ENCODE data around the gene DYNC1LI2. TPM values are rescaled to one million over a fixed set of nuclear protein-coding genes. Genes with fewer than 3 reads are reported as not detected.

Gene DYNC1LI2
- total RNA-seq, 1 experiment from 2014 or later, result 92.8 TPM

GRCh38 chr16:66677179-66677578 is 74.2 kb downstream of the DYNC1LI2 start:
- Histone ChIP-seq H3K36me3 (ENCODE audit: control insufficient read depth in 1 of 2, insufficient read depth in 2 of 2, low read length in 2 of 2) (no peaks in the 10 kb centered on the region), H2AFZ (ENCODE audit: low read depth, low read length, poor library complexity, severe bottlenecking) (no peak overlapping the region), H3K9ac (ENCODE audit: low read length) (no peak overlapping the region), H3K27ac (ENCODE audit: low read depth, low read length) (no peak overlapping the region), H4K20me1 (ENCODE audit: insufficient read depth) (0 out of 2 replicates have a peak, but pooled peaks cover 3% of the 10 kb centered on the region), H3K4me3 (replicated peaks in 1 of 2; ENCODE audit: low read depth in 1 of 2, low read length in 2 of 2) (no peak overlapping the region), H3K4me2 (ENCODE audit: low read length) (no peak overlapping the region), H3K9me2 (ENCODE audit: insufficient read depth) (no peaks in the 10 kb centered on the region), H3K79me2 (ENCODE audit: insufficient read depth, low read length) (peaks cover 33% of the 10 kb centered on the region), H3K4me1 (ENCODE audit: control insufficient read depth in 1 of 2, insufficient read depth in 2 of 2, low read length in 2 of 2) (peaks cover 3 to 9% of the 10 kb centered on the region in 2 experiments; a peak in 3 of 4 replicates), H3K9me3 (ENCODE audit: control insufficient read depth in 1 of 2, insufficient read depth in 1 of 2, low read depth in 1 of 2, low read length in 2 of 2) (no peaks in the 10 kb centered on the region), H3K27me3 (ENCODE audit: insufficient read depth, low read length) (no peaks in the 10 kb centered on the region)
- ChIA-PET CTCF (no interaction called here), RAD21 (ENCODE audit: low non-redundant PET in 1 of 2, low total read pairs in 2 of 2, uncharacterized antibody in 2 of 2, unreplicated experiment in 2 of 2) (no interaction called here), POLR2A (no interaction called here)
- ATAC-seq, result no peak
- no peak for TF ChIP-seq ZNF274 (IDR thresholded peaks at IDR 0.05; ENCODE audit: low read depth, low read length)
- TF ChIP-seq EZH2 (IDR thresholded peaks at IDR 0.05), result no peak
- TF ChIP-seq, protein P1, sequence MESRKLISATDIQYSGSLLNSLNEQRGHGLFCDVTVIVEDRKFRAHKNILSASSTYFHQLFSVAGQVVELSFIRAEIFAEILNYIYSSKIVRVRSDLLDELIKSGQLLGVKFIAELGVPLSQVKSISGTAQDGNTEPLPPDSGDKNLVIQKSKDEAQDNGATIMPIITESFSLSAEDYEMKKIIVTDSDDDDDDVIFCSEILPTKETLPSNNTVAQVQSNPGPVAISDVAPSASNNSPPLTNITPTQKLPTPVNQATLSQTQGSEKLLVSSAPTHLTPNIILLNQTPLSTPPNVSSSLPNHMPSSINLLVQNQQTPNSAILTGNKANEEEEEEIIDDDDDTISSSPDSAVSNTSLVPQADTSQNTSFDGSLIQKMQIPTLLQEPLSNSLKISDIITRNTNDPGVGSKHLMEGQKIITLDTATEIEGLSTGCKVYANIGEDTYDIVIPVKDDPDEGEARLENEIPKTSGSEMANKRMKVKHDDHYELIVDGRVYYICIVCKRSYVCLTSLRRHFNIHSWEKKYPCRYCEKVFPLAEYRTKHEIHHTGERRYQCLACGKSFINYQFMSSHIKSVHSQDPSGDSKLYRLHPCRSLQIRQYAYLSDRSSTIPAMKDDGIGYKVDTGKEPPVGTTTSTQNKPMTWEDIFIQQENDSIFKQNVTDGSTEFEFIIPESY (IDR thresholded peaks at IDR 0.05; ENCODE audit: extremely low read depth, insufficient replicate concordance, low read length), result no peak
- no peak for TF ChIP-seq TCF7L2 (IDR thresholded peaks at IDR 0.05; ENCODE audit: borderline replicate concordance, extremely low read depth, insufficient read depth, insufficient read length)
- TF ChIP-seq ZFX (IDR thresholded peaks at IDR 0.05), result no peak
- TF ChIP-seq RAD21 (IDR thresholded peaks at IDR 0.05; ENCODE audit: low read depth), result no peak
- no peak for TF ChIP-seq EZH2phosphoT487 (IDR thresholded peaks at IDR 0.05; ENCODE audit: borderline replicate concordance)
- TF ChIP-seq POLR2AphosphoS5 (IDR thresholded peaks at IDR 0.05; ENCODE audit: low read depth, low read length), result no peak
- no peak for TF ChIP-seq SP1 (IDR thresholded peaks at IDR 0.05; ENCODE audit: low read depth)
- TF ChIP-seq, protein P2, sequence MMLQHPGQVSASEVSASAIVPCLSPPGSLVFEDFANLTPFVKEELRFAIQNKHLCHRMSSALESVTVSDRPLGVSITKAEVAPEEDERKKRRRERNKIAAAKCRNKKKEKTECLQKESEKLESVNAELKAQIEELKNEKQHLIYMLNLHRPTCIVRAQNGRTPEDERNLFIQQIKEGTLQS (IDR thresholded peaks at IDR 0.05), result no peak
- BruUV-seq (replicated peaks), result no TSS peak
- DNase-seq (ENCODE audit: low read depth, low spot score), result no peak
- intact Hi-C loops (cut with micrococcal nuclease), result no loop called here

Measured in HCT116 (cell line).